Transverse colon (tissue), 3 donors: Measurements from ENCODE around the gene RAB43.
A peak's percentile ranks its signal among the peaks of the same experiment; 100 is the strongest.

Source experiments
- POLR2A ChIP-seq: fragments of 450-650 bp; IDR thresholded peaks from one replicate; pipeline ENCODE4 v1.6.1; 2016; ENCODE audit warnings: antibody characterized with exemption, mild to moderate bottlenecking, moderate library complexity
- TF ChIP-seq, protein P1 (sequence below), 5 experiments: fragments of 200-600 bp in 3 of 5; fragments of 450-650 bp in 2 of 5; sonication (generic) in 3 of 5; IDR thresholded peaks; 1 replicate in 2 of 5; 2 replicates in 3 of 5; pipeline ENCODE4 v1.5.1; 2016 to 2017; ENCODE audit warnings: antibody characterized with exemption in 5 of 5, inconsistent platforms in 3 of 5, mild to moderate bottlenecking in 2 of 5, moderate library complexity in 1 of 5

DNA sequence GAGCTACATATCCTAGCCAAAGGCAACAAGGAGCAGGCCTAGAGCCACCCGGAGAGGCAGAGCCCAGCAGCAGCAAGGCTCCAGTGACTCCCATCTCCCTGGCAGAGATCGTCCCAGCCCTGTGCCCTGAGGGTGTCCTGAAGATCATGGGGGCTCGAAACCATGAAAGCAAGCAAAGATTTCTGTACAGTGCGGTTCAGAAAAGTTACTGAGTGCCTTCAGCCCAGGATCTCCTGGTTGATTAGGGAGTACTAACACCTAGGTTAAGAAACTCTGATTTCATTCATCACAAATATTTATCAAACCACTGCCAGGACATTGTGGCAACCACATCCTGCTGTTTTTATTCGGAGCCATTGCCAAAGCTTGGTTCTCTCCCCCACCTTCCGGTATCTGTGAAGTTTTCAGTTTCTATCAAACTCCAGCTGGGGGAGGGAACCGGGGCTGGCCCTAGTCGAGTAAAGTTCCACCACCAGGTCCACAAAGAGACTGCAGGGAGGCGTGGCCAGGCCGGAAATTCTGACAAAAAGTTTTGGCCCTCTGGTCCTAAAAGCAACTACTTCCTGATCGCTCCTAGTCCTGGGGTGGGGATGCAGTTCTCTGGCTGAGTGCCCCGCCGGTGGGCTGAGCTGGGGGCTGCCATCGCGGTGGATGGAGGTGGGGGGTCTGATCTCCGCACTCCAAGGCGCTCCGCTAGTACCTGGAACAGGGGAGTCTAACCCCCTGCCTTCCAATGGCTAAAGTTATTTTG lies 1.2 kb downstream of the RAB43 start:
- peak; percentile 83 for TF ChIP-seq POLR2A
- TF ChIP-seq, protein P1, sequence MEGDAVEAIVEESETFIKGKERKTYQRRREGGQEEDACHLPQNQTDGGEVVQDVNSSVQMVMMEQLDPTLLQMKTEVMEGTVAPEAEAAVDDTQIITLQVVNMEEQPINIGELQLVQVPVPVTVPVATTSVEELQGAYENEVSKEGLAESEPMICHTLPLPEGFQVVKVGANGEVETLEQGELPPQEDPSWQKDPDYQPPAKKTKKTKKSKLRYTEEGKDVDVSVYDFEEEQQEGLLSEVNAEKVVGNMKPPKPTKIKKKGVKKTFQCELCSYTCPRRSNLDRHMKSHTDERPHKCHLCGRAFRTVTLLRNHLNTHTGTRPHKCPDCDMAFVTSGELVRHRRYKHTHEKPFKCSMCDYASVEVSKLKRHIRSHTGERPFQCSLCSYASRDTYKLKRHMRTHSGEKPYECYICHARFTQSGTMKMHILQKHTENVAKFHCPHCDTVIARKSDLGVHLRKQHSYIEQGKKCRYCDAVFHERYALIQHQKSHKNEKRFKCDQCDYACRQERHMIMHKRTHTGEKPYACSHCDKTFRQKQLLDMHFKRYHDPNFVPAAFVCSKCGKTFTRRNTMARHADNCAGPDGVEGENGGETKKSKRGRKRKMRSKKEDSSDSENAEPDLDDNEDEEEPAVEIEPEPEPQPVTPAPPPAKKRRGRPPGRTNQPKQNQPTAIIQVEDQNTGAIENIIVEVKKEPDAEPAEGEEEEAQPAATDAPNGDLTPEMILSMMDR (IDR thresholded peaks at IDR 0.05), result peak in 3 of 5 experiments; percentile 39 to 58 (median 54)
